Measurements from ENCODE around the gene SPEG. TPM values are rescaled to one million over a fixed set of nuclear protein-coding genes. Genes with fewer than 3 reads are reported as not detected.

The SPEG gene
- total RNA-seq, 1 experiment from 2014 or later, result 23.3 TPM

DNA sequence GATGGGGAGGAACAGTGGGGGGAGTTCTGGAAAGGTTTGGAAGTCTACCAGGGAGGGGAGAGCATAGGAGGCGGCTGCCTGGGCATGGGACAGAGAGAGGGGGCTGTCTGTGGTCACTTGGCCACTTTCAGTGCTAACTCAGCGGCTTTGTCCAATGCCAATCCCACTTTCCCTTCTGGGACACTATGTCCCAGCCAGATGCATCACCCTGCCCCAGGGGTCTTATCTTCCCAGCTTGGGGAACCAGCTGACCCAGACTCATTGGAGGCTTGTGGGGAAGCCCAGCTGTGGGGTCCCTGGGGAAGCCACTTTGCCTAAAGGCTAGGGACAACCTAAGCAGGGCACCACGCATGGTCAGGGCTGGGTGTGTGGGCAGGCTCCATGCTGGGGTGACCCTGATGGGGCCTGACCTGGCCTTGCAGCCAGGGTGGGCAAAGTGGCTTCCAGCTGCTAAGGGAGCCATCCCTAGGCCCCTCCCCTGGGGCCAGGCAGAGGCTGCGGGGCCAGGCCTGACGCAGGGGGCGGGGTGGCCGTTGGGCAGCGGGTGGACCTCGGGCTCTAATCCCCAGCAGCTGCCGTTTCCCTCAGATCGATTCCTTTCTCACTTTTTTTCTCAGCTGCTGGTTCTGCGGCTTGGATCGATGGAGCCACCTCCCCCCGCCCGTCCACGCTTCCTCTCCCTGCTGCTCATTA, 78.0 kb downstream of the SPEG start:
- peaks cover 11% of the 10 kb centered on the region for H3K4me1 Mint-ChIP-seq (ENCODE audit: insufficient read depth, unreplicated experiment)
- intact Hi-C loops (cut with micrococcal nuclease), result no loop called here
- peaks cover 78% of the 10 kb centered on the region for H3K27me3 Mint-ChIP-seq (ENCODE audit: insufficient read depth, unreplicated experiment)
- no TSS peak for BruUV-seq (replicated peaks)
- no peaks in the 10 kb centered on the region for H3K9me3 Mint-ChIP-seq (ENCODE audit: unreplicated experiment)
- no peak overlapping the region for H3K4me3 Mint-ChIP-seq (ENCODE audit: unreplicated experiment)
- no peak overlapping the region for H3K27ac Mint-ChIP-seq (ENCODE audit: low read depth, unreplicated experiment)
- no peak for DNase-seq (ENCODE audit: unreplicated experiment)
- ChIA-PET CTCF (interaction anchor here (0.5 to 2.3 kb wide), 4 partner anchors 17 to 23 kb away, joined by 3 to 9 read pairs (median 4); a partner anchor contains a TSS), POLR2A (no interaction called here)
- TF ChIP-seq, protein P1, sequence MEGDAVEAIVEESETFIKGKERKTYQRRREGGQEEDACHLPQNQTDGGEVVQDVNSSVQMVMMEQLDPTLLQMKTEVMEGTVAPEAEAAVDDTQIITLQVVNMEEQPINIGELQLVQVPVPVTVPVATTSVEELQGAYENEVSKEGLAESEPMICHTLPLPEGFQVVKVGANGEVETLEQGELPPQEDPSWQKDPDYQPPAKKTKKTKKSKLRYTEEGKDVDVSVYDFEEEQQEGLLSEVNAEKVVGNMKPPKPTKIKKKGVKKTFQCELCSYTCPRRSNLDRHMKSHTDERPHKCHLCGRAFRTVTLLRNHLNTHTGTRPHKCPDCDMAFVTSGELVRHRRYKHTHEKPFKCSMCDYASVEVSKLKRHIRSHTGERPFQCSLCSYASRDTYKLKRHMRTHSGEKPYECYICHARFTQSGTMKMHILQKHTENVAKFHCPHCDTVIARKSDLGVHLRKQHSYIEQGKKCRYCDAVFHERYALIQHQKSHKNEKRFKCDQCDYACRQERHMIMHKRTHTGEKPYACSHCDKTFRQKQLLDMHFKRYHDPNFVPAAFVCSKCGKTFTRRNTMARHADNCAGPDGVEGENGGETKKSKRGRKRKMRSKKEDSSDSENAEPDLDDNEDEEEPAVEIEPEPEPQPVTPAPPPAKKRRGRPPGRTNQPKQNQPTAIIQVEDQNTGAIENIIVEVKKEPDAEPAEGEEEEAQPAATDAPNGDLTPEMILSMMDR (IDR thresholded peaks at IDR 0.05; ENCODE audit: unreplicated experiment), result no peak
- H3K36me3 Mint-ChIP-seq (ENCODE audit: insufficient read depth, unreplicated experiment), result no peaks in the 10 kb centered on the region

DNA sequence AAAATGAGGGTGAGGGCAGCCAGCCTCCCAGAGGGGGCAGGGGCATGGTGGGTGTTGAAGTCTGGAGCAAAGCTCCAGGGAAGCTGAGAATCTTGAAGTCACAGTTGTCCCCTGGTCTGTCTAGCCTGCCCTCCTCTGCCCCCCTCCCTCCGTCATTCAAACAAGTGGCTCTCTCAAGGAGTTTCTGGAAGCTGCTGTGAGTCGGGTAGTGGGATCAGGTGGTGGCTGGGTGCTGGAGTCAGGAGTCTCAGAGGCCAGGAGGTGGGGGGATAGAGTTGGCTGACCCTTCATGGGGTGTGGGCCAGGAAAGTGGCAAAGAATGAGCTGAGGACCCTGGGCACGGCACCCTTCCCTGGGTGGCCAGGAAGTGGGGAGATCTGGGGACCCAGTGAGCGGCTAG, 79.1 kb downstream of the SPEG start:
- TF ChIP-seq, protein P1 (IDR thresholded peaks at IDR 0.05; ENCODE audit: unreplicated experiment), result no peak
- intact Hi-C loops (cut with micrococcal nuclease), result no loop called here
- Mint-ChIP-seq H3K9me3 (ENCODE audit: unreplicated experiment) (no peaks in the 10 kb centered on the region), H3K4me3 (ENCODE audit: unreplicated experiment) (no peak overlapping the region), H3K4me1 (ENCODE audit: insufficient read depth, unreplicated experiment) (peaks cover 11% of the 10 kb centered on the region), H3K27ac (ENCODE audit: low read depth, unreplicated experiment) (no peak overlapping the region), H3K36me3 (ENCODE audit: insufficient read depth, unreplicated experiment) (no peaks in the 10 kb centered on the region), H3K27me3 (ENCODE audit: insufficient read depth, unreplicated experiment) (peaks cover 89% of the 10 kb centered on the region)
- DNase-seq (ENCODE audit: unreplicated experiment), result no peak
- ChIA-PET CTCF (interaction anchor here (0.5 kb wide), 1 partner anchor 219 kb away, joined by 3 read pairs; no protein-coding TSS in a partner anchor), POLR2A (interaction anchor here (0.6 to 1.2 kb wide), 2 partner anchors 111 to 152 kb away, joined by 3 to 4 read pairs; no protein-coding TSS in a partner anchor)
- BruUV-seq (replicated peaks), result no TSS peak

DNA sequence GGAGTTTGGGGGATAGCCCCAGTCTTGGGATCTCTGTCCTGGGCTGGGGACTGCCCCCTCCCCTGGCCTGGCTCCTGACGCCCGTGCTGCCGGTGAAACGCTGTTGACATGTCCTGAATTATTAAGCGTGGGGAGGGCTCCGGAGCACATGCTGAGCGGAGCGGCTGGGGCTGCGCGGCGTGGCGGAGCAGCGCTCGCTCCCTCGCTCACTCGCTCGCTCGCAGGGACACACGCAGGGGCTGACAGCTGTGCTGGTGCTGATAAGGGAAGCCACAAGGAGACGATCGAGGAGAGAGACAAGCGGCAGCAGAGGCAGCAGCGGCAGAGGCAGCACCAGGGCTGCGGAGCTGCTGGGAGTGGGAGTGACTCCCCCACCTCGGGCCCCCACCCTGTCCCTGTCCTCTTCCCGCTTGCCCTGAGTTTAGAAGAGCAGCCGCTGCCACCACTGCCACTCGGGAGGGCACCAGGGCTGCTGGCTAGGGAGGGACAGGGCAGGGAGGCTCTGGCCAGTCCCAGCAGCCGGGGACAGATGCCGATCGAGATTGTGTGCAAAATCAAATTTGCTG, 79.6 kb downstream of the SPEG start, which contains the start of gene ASIC4:
Gene ASIC4, plus strand, starts transcription at position 287 of the 566 bp plus-strand sequence. Its CDS starts 243 bp downstream, at position 530.
- BruUV-seq (replicated peaks), result no TSS peak
- POLR2A ChIA-PET, result interaction anchor here (1.2 kb wide), 1 partner anchor 112 kb away, joined by 4 read pairs; no protein-coding TSS in a partner anchor

DNA sequence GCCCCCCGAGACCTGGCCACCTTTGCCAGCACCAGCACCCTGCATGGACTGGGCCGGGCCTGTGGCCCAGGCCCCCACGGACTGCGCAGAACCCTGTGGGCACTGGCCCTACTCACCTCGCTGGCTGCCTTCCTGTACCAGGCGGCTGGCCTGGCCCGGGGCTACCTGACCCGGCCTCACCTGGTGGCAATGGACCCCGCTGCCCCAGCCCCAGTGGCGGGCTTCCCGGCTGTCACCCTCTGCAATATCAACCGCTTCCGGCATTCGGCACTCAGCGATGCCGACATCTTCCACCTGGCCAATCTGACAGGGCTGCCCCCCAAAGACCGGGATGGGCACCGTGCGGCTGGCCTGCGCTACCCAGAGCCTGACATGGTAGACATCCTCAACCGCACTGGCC, 80.2 kb downstream of the SPEG start:
- Mint-ChIP-seq H3K9me3 (ENCODE audit: unreplicated experiment) (no peaks in the 10 kb centered on the region), H3K4me3 (ENCODE audit: unreplicated experiment) (no peak overlapping the region), H3K27ac (ENCODE audit: low read depth, unreplicated experiment) (no peak overlapping the region), H3K27me3 (ENCODE audit: insufficient read depth, unreplicated experiment) (peaks cover 95% of the 10 kb centered on the region), H3K36me3 (ENCODE audit: insufficient read depth, unreplicated experiment) (no peaks in the 10 kb centered on the region), H3K4me1 (ENCODE audit: insufficient read depth, unreplicated experiment) (peaks cover 6% of the 10 kb centered on the region)
- no peak for DNase-seq (ENCODE audit: unreplicated experiment)
- TF ChIP-seq, protein P1 (IDR thresholded peaks at IDR 0.05; ENCODE audit: unreplicated experiment), result no peak
- no TSS peak for BruUV-seq (replicated peaks)
- CTCF ChIA-PET, result interaction anchor here (0.6 kb wide), 1 partner anchor 26 kb away, joined by 3 read pairs; no protein-coding TSS in a partner anchor
- intact Hi-C loops (cut with micrococcal nuclease), result no loop called here
- POLR2A ChIA-PET, result interaction anchor here (0.6 kb wide), 1 partner anchor 53 kb away, joined by 3 read pairs; no protein-coding TSS in a partner anchor

More for the DNA sequence above, 79.6 kb downstream of the SPEG start, which contains the start of gene ASIC4:
- no peak within 1 kb of the TSS for H3K4me3 Mint-ChIP-seq (ENCODE audit: unreplicated experiment)
- H3K4me1 Mint-ChIP-seq (ENCODE audit: insufficient read depth, unreplicated experiment), result peaks cover 11% of the 10 kb centered on the region
- TF ChIP-seq, protein P1 (IDR thresholded peaks at IDR 0.05; ENCODE audit: unreplicated experiment), result no peak
- H3K36me3 Mint-ChIP-seq (ENCODE audit: insufficient read depth, unreplicated experiment), result no peaks in the 10 kb centered on the region
- CTCF ChIA-PET, result no interaction called here
- intact Hi-C loops (cut with micrococcal nuclease), result no loop called here
- no peaks in the 10 kb centered on the region for H3K9me3 Mint-ChIP-seq (ENCODE audit: unreplicated experiment)
- DNase-seq (ENCODE audit: unreplicated experiment), result no peak
- no peak within 1 kb of the TSS for H3K27ac Mint-ChIP-seq (ENCODE audit: low read depth, unreplicated experiment)
- peaks cover 94% of the 10 kb centered on the region for H3K27me3 Mint-ChIP-seq (ENCODE audit: insufficient read depth, unreplicated experiment)

Measured in MCF 10A (cell line).